HG03196 (cell line): Measurements from ENCODE around the gene ZFAND3.

ENCODE experiments used
- ATAC-seq: cut with Tn5 transposase; IDR thresholded peaks from one replicate; pipeline ENCODE4 v1.9.1; 2021; ENCODE audit not compliant: unreplicated experiment

Gene ZFAND3

GRCh38 chr6:37826188-37826587 lies 6.7 kb downstream of the ZFAND3 start:
- no peak for ATAC-seq

- no peak for ATAC-seq
These were observed 7.5 kb downstream of the ZFAND3 start for GRCh38 chr6:37826993-37827392.

GRCh38 chr6:37827603-37828265 lies 8.2 kb downstream of the ZFAND3 start:
- ATAC-seq = no peak

- no peak for ATAC-seq
These were observed 10.7 kb downstream of the ZFAND3 start for GRCh38 chr6:37830225-37830624.

GRCh38 chr6:37831457-37831856 lies 11.9 kb downstream of the ZFAND3 start:
- ATAC-seq = no peak

- ATAC-seq = no peak
These were observed 16.4 kb downstream of the ZFAND3 start for GRCh38 chr6:37835923-37836322.

GRCh38 chr6:37838219-37838921 lies 18.8 kb downstream of the ZFAND3 start:
- no peak for ATAC-seq

- ATAC-seq = no peak
These were observed 20.8 kb downstream of the ZFAND3 start for GRCh38 chr6:37840143-37840939.

GRCh38 chr6:37840940-37841300 lies 21.4 kb downstream of the ZFAND3 start:
- no peak for ATAC-seq

- ATAC-seq = no peak
These were observed 25.7 kb downstream of the ZFAND3 start for GRCh38 chr6:37845026-37845911.

- no peak for ATAC-seq
These were observed 26.4 kb downstream of the ZFAND3 start for GRCh38 chr6:37845930-37846329.

GRCh38 chr6:37847704-37848103 lies 28.2 kb downstream of the ZFAND3 start:
- ATAC-seq = no peak

GRCh38 chr6:37848371-37848770 lies 28.8 kb downstream of the ZFAND3 start:
- no peak for ATAC-seq

GRCh38 chr6:37850260-37850659 lies 30.7 kb downstream of the ZFAND3 start:
- ATAC-seq = no peak

- no peak for ATAC-seq
These were observed 31.3 kb downstream of the ZFAND3 start for GRCh38 chr6:37850728-37851285.

GRCh38 chr6:37851997-37852524 lies 32.5 kb downstream of the ZFAND3 start:
- ATAC-seq = no peak

GRCh38 chr6:37856285-37856684 lies 36.8 kb downstream of the ZFAND3 start:
- no peak for ATAC-seq

GRCh38 chr6:37858363-37858762 lies 38.8 kb downstream of the ZFAND3 start:
- no peak for ATAC-seq

GRCh38 chr6:37860226-37860839 lies 40.8 kb downstream of the ZFAND3 start:
- no peak for ATAC-seq

- no peak for ATAC-seq
These were observed 41.9 kb downstream of the ZFAND3 start for GRCh38 chr6:37861452-37861851.
